Right forelimb (tissue), 1 donor: ENCODE data around the gene NAPB.

Source experiments
- DNase-seq: peaks from one replicate; pipeline ENCODE4 v3.0.0-alpha.2; 2018

NAPB gene

GRCh38 chr20:23403751-23404150, 17.5 kb downstream of the NAPB start:
- no peak for DNase-seq

GRCh38 chr20:23401051-23401450, 20.2 kb downstream of the NAPB start:
- no peak for DNase-seq

GRCh38 chr20:23399568-23400241, 21.6 kb downstream of the NAPB start:
- DNase-seq: no peak

- no peak for DNase-seq
These were observed 23.3 kb downstream of the NAPB start for GRCh38 chr20:23397961-23398360.

- DNase-seq: no peak
These were observed 24.2 kb downstream of the NAPB start for GRCh38 chr20:23396950-23397627.

- no peak for DNase-seq
These were observed 27.1 kb downstream of the NAPB start for GRCh38 chr20:23393996-23394775.

GRCh38 chr20:23391707-23392310, 29.5 kb downstream of the NAPB start:
- no peak for DNase-seq

- no peak for DNase-seq
These were observed 31.1 kb downstream of the NAPB start for GRCh38 chr20:23390091-23390774.

GRCh38 chr20:23387118-23387443, 34.2 kb downstream of the NAPB start:
- no peak for DNase-seq

- DNase-seq: no peak
These were observed 34.8 kb downstream of the NAPB start for GRCh38 chr20:23386304-23387117.

- no peak for DNase-seq
These were observed 39.4 kb downstream of the NAPB start for GRCh38 chr20:23381876-23382275.

- no peak for DNase-seq
These were observed 41.5 kb downstream of the NAPB start for GRCh38 chr20:23379772-23380171.

GRCh38 chr20:23375827-23376226, 45.5 kb downstream of the NAPB start:
- no peak for DNase-seq

GRCh38 chr20:23374441-23374840, 46.8 kb downstream of the NAPB start:
- DNase-seq: no peak

- no peak for DNase-seq
These were observed 49.8 kb downstream of the NAPB start for GRCh38 chr20:23371496-23371895.

GRCh38 chr20:23370873-23371272, 50.4 kb downstream of the NAPB start:
- no peak for DNase-seq

- DNase-seq: no peak
These were observed 51.0 kb downstream of the NAPB start for GRCh38 chr20:23370274-23370673.

- no peak for DNase-seq
These were observed 52.0 kb downstream of the NAPB start for GRCh38 chr20:23369072-23369823.

GRCh38 chr20:23368316-23369071, 52.8 kb downstream of the NAPB start:
- DNase-seq: no peak

- DNase-seq: no peak
These were observed 53.5 kb downstream of the NAPB start for GRCh38 chr20:23367770-23368169.

- no peak for DNase-seq
These were observed 54.9 kb downstream of the NAPB start for GRCh38 chr20:23366384-23366783.
